Dermis blood vessel endothelial cell (primary cell): ENCODE data around the gene ACAA1. TPM values are rescaled to one million over a fixed set of nuclear protein-coding genes. Genes with fewer than 3 reads are reported as not detected.
A peak's percentile ranks its signal among the peaks of the same experiment; 100 is the strongest.
"Not testable (repeated sequence)": the region's sequence is repeated elsewhere in the genome, so short reads cannot be mapped to it uniquely, and the experiment has no call there.

Experiments used
- DNase-seq: peaks from one replicate; pipeline ENCODE4 v3.0.0; 2010
- total RNA-seq: library from RNA; depleted of rRNA; stranded (reverse); fragments of >200 nt; gene quantifications from 2 replicates; pipeline ENCODE4 v1.2.3, GENCODE V29; 2014

ACAA1 gene
- total RNA-seq, result 27.2 and 42.5 TPM in 2 replicates

- peak; percentile 99 for DNase-seq
Observed at GRCh38 chr3:38136777-38137614, at the start of gene ACAA1. Gene ACAA1, minus strand, starts transcription at chr3:38137127. Its CDS starts 92 bp downstream, at chr3:38137035.

DNA sequence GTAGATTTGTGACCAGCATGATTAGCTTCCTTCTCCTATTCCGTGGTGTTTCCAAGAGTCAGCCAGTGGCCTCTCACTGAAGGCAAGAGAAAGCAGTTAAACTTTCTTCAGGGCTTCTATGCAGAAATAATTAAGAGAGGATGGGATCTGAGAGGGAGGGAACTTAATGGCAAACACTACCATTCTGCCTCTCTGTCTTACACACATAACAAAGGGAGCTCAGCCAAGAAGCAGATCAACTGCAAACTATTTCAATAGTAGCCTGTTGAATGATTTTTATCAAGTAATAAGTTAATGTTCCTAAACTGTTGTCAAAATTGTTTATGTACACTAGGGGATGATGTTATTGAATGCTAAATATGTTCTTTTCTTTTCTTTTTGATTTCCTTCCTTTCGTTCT, 40.3 kb upstream of the ACAA1 start:
- no peak for DNase-seq

- DNase-seq, result no peak
Observed at GRCh38 chr3:38173834-38174418, 37.0 kb upstream of the ACAA1 start.

DNA sequence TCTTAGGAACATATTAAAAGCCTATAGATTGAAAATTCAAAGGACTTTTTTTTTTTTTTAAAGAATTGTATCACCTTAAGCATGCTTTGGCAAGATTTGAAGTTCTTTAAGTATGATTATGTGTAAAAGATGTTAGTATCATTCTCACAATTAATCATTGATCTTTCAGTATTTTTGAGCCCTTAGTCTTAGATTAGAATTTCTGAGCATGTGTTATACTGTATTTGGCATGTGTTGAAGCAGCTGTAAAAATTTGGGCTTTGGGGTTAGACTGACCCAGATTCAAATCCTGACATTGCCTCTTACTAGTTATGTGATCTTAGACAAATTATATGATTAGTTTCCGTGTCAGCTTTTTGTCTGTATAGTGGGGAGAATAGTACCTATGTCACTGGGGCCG, 34.7 kb upstream of the ACAA1 start:
- DNase-seq, result no peak

- no peak for DNase-seq
Observed at GRCh38 chr3:38170722-38171121, 33.8 kb upstream of the ACAA1 start.

DNA sequence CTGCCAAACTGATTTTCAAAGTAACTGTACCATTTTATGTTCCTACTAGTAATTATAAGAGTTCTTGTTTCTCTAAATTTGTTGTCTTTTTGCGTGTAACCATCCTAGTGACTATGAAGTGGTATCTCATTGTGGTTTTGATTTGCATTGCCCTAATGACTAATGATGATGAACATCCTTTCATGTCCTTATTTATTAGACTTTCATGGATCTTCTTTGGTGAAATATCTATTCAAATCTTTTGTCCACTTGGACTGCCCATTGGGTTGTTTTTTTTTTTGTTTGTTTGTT, 32.0 kb upstream of the ACAA1 start:
- DNase-seq, result no peak

DNA sequence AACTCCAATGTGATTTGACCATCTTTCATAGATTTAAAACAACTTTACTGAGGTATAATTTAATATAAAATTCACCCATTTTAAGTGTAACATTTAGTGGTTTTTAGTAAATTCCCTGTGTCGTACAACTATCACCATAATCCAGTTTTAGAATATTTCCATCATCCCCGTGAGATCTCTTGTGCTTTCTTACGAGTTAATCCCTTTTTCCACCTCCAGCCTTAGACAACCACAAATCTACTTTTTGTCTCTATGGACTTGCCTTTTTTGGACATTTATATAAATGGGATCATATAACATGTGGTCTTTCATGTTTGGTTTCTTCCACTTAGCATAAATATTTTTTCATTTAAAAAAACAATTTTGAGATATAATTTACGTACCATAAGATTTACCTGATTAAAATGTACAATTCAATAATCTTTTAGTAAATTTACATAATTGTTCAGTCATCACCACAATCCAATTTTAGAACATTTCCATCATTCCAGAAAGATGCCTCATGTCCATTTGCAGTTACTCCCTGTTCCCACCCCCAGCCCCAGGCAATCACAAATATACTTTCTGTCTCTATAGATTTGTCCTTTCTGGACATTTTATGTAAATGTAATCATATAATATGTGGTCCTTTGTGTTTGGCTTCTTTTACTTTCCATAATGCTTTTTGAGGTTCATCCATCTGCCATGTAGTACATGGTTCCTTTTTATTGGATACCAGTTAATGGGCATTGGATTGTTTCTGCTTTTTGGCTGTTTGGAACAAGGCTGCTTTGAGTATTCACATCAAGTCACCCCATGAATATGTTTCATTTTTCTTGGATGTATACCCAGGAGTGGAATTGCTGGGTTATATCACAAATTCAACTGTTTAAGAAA, 31.5 kb upstream of the ACAA1 start:
- no peak for DNase-seq

DNA sequence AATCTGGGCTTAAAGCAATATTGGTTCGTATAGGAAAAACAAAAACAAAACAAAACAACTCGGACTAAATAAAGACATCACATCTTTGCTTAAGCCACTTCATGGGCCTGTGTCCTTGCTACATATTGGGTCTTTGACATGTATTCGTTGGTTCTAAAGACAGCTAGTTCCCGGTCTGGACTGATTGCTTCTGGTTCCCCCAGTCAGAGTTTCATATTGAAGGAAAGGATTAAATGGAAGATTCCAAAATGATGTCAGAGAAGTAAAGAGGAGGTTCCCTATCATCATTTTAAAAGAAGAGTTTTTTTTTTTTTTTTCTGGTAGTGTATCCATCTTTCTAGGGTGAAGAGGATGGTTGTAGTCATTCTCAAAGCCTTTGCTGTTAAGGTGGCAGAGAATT, 30.7 kb upstream of the ACAA1 start:
- DNase-seq, result no peak

DNA sequence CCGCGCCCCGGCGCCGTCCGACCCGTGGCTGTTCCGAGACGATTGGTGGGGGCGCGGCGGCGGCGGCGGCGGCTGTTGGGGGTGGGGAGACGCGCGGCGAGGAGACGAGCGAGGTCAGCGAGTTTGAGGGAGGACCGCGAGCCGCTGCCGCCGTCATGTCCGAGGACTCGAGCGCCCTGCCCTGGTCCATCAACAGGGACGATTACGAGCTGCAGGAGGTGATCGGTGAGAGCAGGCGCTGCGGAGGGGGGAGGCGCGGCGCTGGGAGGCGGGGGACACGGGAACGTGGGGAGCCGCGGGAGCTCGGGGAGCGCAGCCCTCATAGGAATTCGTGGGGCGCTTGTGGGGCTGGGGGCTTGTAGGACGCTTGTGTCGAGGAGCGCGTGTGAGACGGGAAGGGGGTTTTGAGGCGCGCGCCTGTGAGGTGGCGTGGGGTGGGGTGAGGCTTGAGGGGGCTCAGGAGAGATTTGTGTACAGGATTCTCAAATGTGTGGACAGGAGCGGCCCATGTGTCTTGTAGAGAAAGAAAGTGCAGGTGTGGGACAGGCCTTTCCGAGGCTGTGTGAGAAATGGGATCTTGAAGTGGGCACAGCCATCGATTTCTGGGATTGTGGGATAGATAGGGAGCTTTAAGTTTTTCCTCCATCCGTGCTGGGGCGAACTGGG, 28.9 kb upstream of the ACAA1 start:
- DNase-seq, result peak; percentile 32

- peak; percentile 100 for DNase-seq
Observed at GRCh38 chr3:38164952-38165721, 28.2 kb upstream of the ACAA1 start, which contains the start of gene OXSR1. Gene OXSR1, plus strand, starts transcription at chr3:38165537. Its CDS starts 340 bp downstream, at chr3:38165877.

- no peak for DNase-seq
Observed at GRCh38 chr3:38164643-38164951, 27.7 kb upstream of the ACAA1 start.

DNA sequence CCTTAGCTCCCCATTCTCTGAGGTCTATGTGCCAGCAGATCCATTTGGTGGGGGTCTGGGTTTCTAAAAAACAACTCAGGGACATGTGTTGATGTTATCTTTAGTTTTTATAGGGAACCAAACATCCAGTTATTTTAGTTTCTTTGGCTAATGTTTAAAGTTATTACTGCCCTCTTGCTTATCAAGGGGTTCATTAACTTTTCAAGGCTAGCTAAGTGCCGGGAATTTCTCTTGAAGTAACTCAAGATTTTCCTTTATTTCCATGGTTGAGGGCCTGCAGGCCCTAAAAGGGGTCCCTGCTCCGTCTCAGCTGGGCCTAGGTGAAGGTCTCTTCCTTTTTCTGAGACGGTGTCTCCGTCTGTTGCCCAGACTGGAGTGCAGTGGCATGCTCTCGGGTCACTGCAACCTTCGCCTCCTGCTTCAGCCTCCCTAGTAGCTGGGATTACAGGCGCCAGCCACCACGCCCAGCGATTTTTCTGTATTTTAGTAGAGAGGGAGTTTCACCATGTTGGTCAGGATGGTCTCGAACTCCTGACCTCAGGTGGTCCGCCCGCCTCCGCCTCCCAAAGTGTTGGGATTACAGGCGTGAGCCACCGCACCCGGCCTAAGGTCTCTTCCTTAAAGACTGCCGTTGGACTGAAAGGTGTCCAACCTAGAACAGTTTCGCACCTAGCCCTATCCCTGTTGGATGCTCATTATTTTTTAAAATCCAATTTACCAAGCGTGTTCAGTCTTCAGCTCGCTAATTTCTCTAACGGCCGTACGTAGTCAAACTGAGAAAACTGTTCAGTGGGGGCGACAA, 27.1 kb upstream of the ACAA1 start:
- no peak for DNase-seq

DNA sequence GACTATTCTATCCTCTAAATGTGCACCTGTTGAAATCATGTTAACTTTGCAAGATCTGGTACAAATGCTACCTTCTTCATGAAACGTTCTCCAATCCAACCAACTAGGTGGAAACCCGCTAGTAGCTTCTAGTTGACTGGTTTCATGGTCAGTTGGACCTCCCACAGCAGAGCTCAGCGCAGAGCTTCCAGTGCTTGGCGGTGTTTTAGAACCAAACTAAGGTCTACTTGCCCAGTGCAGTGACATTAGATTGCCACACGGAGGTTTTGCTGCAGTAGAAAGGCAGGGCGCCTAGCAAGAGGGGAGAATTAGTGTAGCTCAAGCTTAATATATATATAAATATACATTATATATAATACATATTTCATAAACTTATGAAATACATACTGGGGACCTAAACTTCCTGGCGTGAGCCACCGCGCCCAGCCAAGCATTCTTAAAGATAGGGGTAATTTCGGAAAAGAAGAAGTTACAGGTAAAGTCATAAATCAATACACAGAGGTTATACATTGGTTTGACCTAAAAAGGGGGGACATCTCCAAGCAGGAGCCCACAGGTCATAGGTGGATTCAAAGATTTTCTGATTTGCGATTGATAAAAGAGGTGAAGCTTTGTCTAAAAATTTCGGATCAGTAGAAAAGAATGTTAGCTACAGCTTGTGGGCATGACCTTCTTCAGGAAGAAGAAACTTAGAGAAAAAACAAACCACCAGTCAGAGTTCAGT, 26.4 kb upstream of the ACAA1 start:
- peak; percentile 19 for DNase-seq

DNA sequence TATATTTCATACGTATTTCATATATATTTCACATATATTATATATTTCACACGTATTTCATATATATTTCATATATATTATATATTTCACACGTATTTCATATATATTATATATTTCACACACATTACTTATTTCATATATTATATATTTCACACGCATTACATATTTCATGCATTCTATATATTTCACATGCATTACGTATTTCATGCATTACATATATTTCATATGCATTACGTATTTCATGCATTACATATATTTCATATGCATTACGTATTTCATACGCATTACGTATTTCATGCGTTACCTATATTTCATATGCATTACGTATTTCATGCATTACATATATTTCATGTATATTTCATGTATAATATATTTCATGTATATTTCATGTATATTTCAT, 23.8 kb upstream of the ACAA1 start:
- DNase-seq, result not testable (repeated sequence)

DNA sequence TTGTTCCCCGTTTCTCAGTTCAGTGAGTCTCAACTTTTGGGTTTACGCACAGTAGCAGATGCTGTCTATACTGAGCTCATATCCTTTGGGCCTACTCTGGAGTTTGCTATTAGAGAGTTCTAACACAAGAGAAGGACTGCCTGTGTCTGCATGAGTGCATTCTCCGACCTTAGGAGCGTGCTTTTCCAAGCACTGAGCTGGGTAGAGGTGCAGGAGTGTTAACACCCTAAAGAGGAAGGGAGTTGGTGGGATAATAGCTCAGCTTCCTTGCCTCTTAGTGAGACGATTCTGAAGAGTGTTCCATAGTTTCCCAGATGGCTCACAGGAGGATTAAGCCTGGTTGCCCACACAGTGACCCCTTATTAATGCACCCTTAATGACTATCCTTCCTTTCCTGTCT, 21.5 kb upstream of the ACAA1 start:
- no peak for DNase-seq

DNA sequence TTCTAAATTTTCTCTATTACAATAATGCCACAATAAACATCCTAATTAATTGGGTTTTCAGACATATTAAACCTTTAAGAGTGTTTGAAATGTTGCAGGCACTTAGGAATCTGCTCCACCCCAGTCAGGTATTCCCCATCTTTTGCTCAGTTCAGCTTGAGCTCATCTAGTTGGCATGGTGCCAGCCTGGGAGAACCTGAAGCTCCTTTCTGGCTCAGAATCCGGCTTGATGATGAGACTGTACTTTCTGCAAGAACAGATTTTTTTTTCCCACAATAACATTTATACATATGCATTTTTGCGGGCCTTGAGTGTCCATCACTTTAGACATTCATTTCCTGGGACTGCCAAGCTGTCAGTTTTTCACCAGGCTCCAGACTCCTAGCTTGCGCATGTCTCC, 20.7 kb upstream of the ACAA1 start:
- no peak for DNase-seq

DNA sequence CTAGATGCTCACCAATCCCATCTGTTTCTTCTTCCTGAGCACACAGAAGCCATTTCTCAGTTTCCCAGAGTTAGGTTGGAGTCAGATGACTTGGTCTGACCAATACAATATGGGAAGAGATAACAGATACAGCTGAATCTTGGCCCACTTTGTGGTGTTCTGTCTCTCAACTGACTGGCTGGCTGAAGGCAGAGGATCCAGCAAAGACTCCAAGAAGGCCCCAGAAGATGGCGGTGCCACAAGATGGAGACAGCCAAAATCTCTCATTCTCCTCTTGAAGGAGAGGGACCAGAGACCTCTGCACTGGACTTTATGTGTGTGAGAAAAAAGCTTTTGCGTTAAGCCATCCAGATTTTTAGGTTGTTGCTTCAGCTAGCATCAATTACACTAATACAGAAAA, 20.2 kb upstream of the ACAA1 start:
- DNase-seq, result no peak

GRCh38 chr3:38155825-38156224, 18.9 kb upstream of the ACAA1 start:
- DNase-seq, result no peak

- no peak for DNase-seq
Observed at GRCh38 chr3:38154625-38155255, 17.8 kb upstream of the ACAA1 start.

GRCh38 chr3:38154033-38154494, 17.1 kb upstream of the ACAA1 start:
- peak; percentile 46 for DNase-seq
